ENCODE results near the gene MYOF. TPM values are rescaled to one million over a fixed set of nuclear protein-coding genes. Genes with fewer than 3 reads are reported as not detected.

The MYOF gene
- total RNA-seq, 2 experiments from 2014 or later, result 5.5 to 6.6 TPM

DNA sequence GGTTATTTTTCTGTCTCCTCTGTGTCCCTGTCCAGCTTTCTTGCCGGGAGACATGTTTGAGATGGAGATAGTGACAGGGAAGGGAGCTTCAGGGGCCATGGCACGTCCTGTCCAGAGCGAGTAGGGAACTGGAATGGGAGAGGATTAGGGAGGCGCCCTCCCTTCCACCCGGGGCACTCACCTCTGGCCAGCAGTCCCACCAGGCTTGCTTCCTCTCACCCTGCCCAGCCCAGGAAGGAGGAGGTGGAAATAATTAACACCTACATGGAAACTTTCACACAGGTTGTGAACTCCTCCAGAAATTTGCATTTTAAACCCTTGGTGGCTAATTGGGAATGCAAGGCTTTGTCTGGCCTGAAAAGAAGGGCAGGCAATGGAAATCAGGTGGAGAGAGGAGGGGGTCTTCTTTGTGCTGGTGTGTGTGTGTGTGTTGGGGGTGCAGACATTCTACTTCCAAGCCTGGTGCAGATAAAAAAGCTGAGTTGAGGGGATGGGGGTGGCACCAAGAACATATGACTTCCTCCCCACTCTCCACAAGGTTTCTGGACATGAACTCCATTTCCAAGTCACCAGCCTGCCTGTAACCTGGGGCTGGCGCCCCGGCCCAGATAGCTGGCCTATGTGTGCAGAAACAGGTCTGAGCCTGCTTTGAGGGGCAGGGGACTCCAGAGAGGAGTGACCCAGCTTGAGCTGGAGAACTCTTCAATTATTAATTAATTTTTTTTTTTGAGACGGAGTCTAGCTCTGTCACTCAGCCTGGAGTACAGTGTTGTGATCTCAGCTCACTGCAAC is 209.1 kb downstream of the MYOF start:
- DNase-seq (no peak), ATAC-seq (no peak)
- H3K4me3 Mint-ChIP-seq, result no peak overlapping the region
- H3K27me3 Mint-ChIP-seq, result peaks cover 5% of the 10 kb centered on the region
- CTCF ChIA-PET, result no interaction called here
- H3K36me3 Mint-ChIP-seq, result no peaks in the 10 kb centered on the region
- peaks cover 4% of the 10 kb centered on the region for H3K4me1 Mint-ChIP-seq
- H3K9me3 Mint-ChIP-seq (ENCODE audit: low read depth), result peaks cover 2% of the 10 kb centered on the region
- H3K27ac Mint-ChIP-seq, result no peak overlapping the region

DNA sequence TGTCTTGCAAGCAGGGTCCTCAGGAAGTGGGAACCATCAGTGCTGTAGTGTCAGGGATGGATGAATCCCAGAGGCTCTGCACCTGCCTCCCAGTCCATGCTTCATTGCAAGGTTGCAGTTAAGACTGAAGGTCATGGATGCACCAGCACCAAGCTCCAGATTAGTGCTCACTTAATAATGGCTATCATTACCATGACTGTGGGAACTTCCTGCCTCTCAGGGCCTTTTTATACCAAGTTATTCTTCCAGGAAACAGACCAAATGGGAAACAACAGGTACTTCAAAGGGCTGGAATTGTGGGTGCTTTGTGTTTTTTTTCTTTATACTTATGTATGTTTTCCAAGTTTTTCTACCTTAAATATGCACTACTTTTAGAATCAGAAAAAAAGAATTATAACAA is 210.8 kb downstream of the MYOF start:
- CTCF ChIA-PET, result no interaction called here
- Mint-ChIP-seq H3K4me1 (peaks cover 16% of the 10 kb centered on the region), H3K27me3 (peaks cover 5% of the 10 kb centered on the region), H3K9me3 (ENCODE audit: low read depth) (peaks cover 2% of the 10 kb centered on the region), H3K27ac (no peak overlapping the region), H3K36me3 (no peaks in the 10 kb centered on the region), H3K4me3 (no peak overlapping the region)
- ATAC-seq (no peak), DNase-seq (no peak)

DNA sequence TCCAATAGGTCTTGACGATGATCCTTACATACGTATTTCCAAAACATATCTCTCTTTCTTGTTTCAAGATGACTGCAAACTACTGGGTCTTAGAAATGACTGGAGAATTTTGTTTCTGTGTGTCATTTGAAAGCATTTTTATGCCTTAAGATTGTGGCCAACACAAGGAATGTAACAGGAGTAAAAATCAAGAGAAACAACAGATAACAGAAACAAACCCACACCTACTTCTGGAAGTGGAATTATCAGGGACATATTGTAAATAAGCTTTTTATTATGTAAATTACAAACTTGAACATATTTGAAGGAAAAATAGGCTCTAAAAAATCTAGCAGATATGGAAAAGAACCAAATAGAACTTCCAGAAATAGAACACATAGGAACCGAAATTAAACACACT is 212.9 kb downstream of the MYOF start:
- no peak for ATAC-seq
- no peak overlapping the region for H3K4me3 Mint-ChIP-seq
- no peak overlapping the region for H3K27ac Mint-ChIP-seq
- no peak for DNase-seq
- CTCF ChIA-PET, result no interaction called here
- no peaks in the 10 kb centered on the region for H3K36me3 Mint-ChIP-seq
- peaks cover 2% of the 10 kb centered on the region for H3K9me3 Mint-ChIP-seq (ENCODE audit: low read depth)
- peaks cover 2% of the 10 kb centered on the region for H3K27me3 Mint-ChIP-seq
- H3K4me1 Mint-ChIP-seq, result peaks cover 16% of the 10 kb centered on the region

DNA sequence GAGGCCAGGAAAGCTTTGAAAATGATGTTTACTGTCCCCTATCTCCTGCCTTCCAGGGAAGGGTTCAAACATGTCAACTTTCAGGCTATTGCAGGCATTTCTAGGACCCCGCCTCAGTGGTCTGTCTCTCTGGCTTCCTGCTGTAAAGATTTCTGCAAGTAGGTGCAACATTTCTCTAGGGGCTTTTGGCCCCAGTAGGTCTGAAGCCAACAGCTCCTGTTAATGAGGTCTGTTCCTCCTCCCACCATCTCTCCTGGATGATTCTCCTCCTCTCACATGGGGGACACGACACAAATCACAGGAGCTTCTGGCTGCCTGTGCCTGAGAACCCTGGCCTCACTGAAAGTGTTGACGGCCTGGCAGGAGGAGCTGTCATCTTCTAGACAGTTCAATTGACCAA is 214.1 kb downstream of the MYOF start:
- peaks cover 2% of the 10 kb centered on the region for H3K9me3 Mint-ChIP-seq (ENCODE audit: low read depth)
- peaks cover 2% of the 10 kb centered on the region for H3K27me3 Mint-ChIP-seq

DNA sequence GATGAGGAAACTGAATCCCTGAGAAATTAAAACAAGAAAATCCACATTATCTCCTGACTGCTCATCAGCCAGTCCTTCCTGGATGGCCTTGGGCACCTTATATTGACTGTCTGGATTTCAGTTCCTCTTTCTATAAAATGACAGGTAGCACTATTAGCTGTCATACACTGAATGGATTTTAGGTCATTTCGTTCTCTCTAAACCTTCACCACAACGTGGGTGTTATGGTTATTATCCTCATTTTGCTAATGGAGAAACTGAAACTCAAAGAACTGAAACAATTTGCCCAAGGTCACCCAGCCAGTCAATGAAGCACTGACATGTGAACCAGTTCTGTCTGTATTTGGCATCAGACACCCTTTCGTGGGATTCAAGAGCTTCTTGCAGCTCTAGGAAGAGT is 214.6 kb downstream of the MYOF start:
- Mint-ChIP-seq H3K36me3 (no peaks in the 10 kb centered on the region), H3K4me3 (no peak overlapping the region), H3K27me3 (peaks cover 2% of the 10 kb centered on the region), H3K4me1 (peaks cover 16% of the 10 kb centered on the region), H3K27ac (peak overlapping the region; percentile 50), H3K9me3 (ENCODE audit: low read depth) (peaks cover 2% of the 10 kb centered on the region)
- DNase-seq (no peak), ATAC-seq (peak; percentile 36)
- CTCF ChIA-PET, result no interaction called here

More for the DNA sequence above, 214.1 kb downstream of the MYOF start:
- CTCF ChIA-PET, result no interaction called here
- H3K36me3 Mint-ChIP-seq, result no peaks in the 10 kb centered on the region
- DNase-seq (no peak), ATAC-seq (no peak)
- H3K27ac Mint-ChIP-seq, result peak overlapping the region; percentile 50
- peaks cover 16% of the 10 kb centered on the region for H3K4me1 Mint-ChIP-seq
- no peak overlapping the region for H3K4me3 Mint-ChIP-seq

DNA sequence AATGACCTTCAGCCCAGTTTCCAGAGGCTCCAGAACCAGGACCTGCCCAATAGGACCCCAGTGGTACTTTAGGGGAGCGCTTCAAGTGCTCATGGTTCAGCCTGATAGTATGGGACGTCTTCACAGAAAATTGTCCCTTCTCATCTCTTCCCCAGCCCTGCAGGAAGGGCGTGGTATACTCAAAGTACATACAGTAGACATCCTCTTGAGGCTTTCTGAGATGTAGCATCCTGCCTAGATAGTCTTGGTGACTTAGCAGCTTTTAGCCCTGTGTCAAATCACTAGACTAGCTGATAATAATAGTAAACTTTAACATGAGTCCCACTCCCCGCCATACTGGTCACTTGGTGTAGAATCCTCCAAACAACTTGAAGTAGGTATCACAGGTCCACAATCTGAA is 215.3 kb downstream of the MYOF start:
- Mint-ChIP-seq H3K4me3 (no peak overlapping the region), H3K9me3 (ENCODE audit: low read depth) (peaks cover 2% of the 10 kb centered on the region), H3K27ac (no peak overlapping the region), H3K4me1 (peaks cover 16% of the 10 kb centered on the region), H3K36me3 (no peaks in the 10 kb centered on the region), H3K27me3 (peaks cover 2% of the 10 kb centered on the region)
- CTCF ChIA-PET, result no interaction called here
- ATAC-seq (peak; percentile 45), DNase-seq (no peak)

DNA sequence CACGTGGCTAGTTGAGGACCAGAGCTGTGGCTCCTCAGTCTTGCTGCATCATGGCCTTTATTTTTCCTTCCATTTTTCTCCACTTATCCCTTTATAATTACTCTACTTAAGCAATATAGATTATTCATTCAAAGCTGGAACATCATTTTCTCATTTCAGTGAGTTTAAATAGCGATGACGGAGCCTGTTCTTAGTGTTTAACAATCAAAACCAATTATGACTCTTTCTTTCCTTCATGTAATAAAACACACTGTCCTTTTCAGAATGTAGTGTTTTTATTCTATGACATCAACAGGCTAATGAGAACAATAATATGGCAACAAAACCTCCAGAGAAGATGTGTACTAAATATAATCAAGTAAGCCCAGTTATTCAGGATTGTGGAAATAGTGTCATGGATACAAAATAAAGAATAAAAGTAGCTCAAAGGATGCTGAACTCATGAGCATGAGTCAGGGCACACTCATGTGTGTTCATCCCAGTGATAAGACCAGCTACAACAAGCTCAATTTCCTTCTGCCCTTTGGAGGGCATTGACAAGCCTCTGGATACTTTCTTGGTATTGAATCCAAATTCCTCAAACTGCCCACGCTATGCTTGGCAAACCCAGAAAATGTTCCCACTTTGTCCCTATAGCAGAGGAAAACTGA is 220.0 kb downstream of the MYOF start:
- Mint-ChIP-seq H3K9me3 (ENCODE audit: low read depth) (no peaks in the 10 kb centered on the region), H3K4me1 (peaks cover 4% of the 10 kb centered on the region), H3K27ac (no peak overlapping the region), H3K27me3 (peaks cover 2% of the 10 kb centered on the region), H3K36me3 (no peaks in the 10 kb centered on the region), H3K4me3 (no peak overlapping the region)
- CTCF ChIA-PET, result no interaction called here
- ATAC-seq (no peak), DNase-seq (no peak)

DNA sequence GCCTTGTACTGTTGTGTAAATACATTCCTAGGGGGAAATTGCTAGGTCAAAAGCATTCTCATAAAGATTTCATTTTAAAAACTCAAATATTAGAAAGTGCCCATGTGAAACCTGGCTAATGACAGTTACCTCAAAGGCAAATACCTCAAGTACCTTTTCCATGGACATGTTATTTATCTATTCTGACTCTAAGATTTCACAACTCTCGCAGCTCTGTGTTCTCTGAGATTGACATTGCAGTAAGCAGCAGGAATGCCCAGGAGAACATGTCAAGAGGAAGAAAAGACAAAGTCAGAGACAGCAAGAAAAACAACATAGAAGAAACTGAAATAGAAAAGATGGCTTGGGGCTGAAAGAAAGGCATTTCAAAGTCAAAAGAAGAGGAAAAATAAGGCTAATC is 221.0 kb downstream of the MYOF start:
- CTCF ChIA-PET, result no interaction called here
- DNase-seq, result no peak
- peaks cover 2% of the 10 kb centered on the region for H3K27me3 Mint-ChIP-seq
- no peak overlapping the region for H3K4me3 Mint-ChIP-seq
- no peaks in the 10 kb centered on the region for H3K9me3 Mint-ChIP-seq (ENCODE audit: low read depth)
- no peaks in the 10 kb centered on the region for H3K36me3 Mint-ChIP-seq
- H3K4me1 Mint-ChIP-seq, result no peaks in the 10 kb centered on the region
- H3K27ac Mint-ChIP-seq, result no peak overlapping the region
- ATAC-seq, result no peak

DNA sequence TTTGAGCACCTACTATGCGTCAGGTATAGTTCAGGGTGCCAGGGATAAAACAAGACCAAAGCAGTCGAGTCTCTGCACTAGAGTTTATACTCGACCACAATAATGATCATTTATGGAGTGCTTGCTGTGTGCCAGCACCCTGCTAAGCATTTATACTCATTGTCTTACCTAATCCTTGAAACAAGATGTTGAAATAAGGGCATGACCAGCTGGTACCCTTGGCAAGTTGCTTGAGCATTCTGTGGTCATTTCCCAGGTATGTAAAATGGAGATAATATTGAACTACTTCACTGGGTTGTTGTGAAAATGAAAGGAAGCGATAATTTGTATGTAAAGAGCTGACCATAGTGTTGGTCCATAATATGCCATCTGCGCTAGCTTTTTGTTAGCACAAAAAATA is 223.0 kb downstream of the MYOF start:
- DNase-seq (no peak), ATAC-seq (no peak)
- H3K4me3 Mint-ChIP-seq, result no peak overlapping the region
- CTCF ChIA-PET, result no interaction called here
- peaks cover 2% of the 10 kb centered on the region for H3K27me3 Mint-ChIP-seq
- no peaks in the 10 kb centered on the region for H3K4me1 Mint-ChIP-seq
- H3K9me3 Mint-ChIP-seq (ENCODE audit: low read depth), result no peaks in the 10 kb centered on the region
- no peak overlapping the region for H3K27ac Mint-ChIP-seq
- H3K36me3 Mint-ChIP-seq, result no peaks in the 10 kb centered on the region

Other genes starting within 250 kb of the MYOF start
- 10 to 100 TPM; 75.6 to 79.3 TPM for gene CEP55, start 14.3 kb upstream of the MYOF start, total RNA-seq
- gene FFAR4, start 84.3 kb upstream of the MYOF start, total RNA-seq, result not detected
- not detected for gene RBP4, start 118.9 kb upstream of the MYOF start, total RNA-seq
- not detected for gene PDE6C, start 130.2 kb upstream of the MYOF start, total RNA-seq
- gene FRA10AC1, start 220.3 kb upstream of the MYOF start, total RNA-seq, result 10 to 100 TPM; 12.5 to 12.8 TPM

All from activated CD8-positive, alpha-beta memory T cell treated with anti-CD3 and anti-CD28 coated beads, Interleukin-2, amount 10 ng/mL, durations not matched to agents 7 days and 5 days (primary cell).